GM04503 (cell line): Measurements from ENCODE around the gene GNRHR.

ENCODE experiments used
- DNase-seq: peaks from one replicate; pipeline ENCODE4 v3.0.0-alpha.2; 2012; ENCODE audit warnings: low read depth

Gene GNRHR

DNA sequence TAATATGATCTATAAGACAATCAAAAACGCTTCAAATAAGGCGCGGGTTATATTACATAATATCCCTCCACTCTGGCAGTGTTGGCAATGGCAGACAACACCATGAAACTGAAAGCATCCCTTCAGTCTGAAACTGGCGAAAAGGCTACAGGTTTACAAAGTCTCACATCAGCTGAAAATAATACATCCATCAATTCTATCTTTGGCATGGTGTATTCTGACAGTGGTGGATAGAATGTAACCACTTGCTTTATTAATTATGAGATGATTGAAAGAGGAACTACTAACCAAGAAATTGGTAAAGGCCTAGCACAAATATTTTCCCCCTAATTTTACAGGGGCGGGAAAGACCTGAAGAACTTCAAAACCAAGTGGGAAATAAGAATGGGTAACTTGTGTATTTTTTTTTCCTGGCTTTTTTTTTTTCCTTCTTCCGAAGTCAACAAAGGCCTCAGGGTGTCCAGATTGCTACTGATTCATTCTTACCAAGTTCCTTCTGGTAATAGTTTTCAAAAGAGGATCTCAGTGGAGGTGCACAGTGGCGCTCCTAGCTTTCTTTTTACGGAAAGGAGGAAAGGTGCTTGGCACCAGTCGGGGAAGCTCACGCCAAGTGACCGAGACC is 54.0 kb downstream of the GNRHR start:
- no peak for DNase-seq

DNA sequence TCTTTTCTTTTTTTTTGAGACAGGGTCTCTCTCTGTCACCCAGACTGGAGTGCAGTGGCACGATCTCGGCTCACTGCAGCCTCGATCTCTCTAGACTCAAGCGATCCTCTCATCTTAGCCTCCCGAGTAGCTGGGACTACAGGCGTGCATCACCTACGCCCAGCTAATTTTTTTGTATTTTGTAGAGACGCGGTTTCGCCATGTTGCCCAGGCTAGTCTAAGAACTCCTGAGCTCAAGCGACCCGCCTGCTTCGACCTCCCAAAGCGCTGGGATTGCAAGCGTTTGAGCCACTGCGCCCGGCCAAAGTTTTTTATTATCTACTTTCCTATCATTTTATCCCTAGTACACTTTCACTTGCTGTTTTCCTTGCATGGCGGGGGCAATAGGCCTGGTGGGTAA is 54.6 kb downstream of the GNRHR start:
- no peak for DNase-seq

- no peak for DNase-seq
Measured at GRCh38 chr4:67697860-67698687, 56.1 kb downstream of the GNRHR start.

GRCh38 chr4:67696061-67696460 is 58.1 kb downstream of the GNRHR start:
- no peak for DNase-seq

DNA sequence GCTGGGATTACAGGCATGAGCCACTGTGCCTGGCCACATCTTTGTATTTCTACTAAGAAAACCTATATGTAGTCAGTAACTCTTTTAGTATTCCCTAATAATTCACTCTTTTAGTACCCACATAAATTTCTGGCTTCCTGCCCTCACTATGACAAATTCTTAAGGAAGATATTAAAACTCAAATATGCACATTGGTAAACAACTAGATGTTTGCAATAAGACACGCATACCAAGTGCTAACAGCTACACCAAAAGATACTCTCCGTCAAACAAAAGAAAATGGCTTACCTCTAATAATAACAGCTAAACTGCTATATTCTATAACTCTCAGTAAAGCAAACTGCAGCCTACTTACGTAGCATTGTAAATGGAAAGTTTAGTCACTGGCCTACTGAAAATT is 59.5 kb downstream of the GNRHR start:
- DNase-seq, result no peak

GRCh38 chr4:67691328-67691727 is 62.9 kb downstream of the GNRHR start:
- DNase-seq, result no peak
